HUES48 (cell line): ENCODE results near the gene CASKIN2.
A peak's percentile ranks its signal among the peaks of the same experiment; 100 is the strongest.

Experiments used
- H3K27ac ChIP-seq: one replicate; pipeline ENCODE4 v1.7.0; 2013; ENCODE audit warnings: low read depth, low read length, inconsistent platforms
- H3K27me3 ChIP-seq: 2 replicates; pipeline ENCODE4 v1.6.1; 2013; ENCODE audit warnings: mild to moderate bottlenecking, low read length; ENCODE audit not compliant: control insufficient read depth, insufficient read depth
- H3K36me3 ChIP-seq: 2 replicates; pipeline ENCODE4 v1.6.1; 2013; ENCODE audit warnings: low read length; ENCODE audit not compliant: control insufficient read depth, insufficient read depth
- H3K4me1 ChIP-seq: 2 replicates; pipeline ENCODE4 v1.6.1; 2013; ENCODE audit warnings: mild to moderate bottlenecking, low read length; ENCODE audit not compliant: control insufficient read depth, insufficient read depth
- H3K4me3 ChIP-seq: 2 replicates; pipeline ENCODE4 v1.5.1; 2013; ENCODE audit warnings: mild to moderate bottlenecking, low read depth, low read length
- H3K9ac ChIP-seq: 2 replicates; pipeline ENCODE4 v1.6.1; 2013; ENCODE audit warnings: mild to moderate bottlenecking, low read depth, low read length, moderate library complexity
- H3K9me3 ChIP-seq: 2 replicates; pipeline ENCODE4 v1.6.1; 2013; ENCODE audit warnings: low read length; ENCODE audit not compliant: control insufficient read depth, insufficient read depth

The CASKIN2 gene

DNA sequence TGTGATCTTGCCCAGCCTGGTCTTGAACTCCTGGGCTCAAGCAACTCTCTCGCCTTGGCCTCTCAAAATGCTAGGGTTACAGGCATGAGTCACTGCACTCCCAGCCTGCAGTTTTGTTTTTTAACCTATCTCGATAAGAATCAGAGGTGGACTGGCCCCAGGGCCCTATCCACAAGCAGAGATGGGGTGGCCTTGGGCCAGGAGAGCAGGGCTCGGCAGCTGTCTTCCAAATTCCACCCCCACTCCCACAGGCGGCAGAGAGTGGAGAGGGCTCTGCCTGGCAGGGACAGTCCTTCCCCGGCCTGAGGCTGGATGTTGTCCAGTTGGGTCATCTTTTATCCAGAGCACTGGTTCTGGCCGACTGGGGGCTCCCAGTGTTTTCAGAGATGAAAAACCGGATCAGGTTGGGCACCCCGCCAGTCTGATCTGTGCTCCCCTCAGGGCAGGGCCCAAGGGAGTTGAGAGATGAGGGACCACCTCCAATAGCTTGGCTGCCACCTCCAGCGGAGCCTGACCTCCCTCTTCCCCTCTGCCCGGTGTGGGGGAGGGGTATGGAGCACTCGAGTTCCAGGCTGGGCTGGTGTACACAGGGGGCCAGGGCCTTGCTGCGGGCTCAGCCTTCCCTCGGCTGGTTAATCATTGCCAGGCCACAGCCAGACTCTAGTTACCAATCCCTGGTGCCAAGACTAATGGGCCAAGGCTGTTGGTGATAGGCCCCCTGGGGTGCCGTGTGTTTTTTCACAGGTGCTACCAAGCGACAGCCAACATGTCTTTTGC, 41.9 kb upstream of the CASKIN2 start:
- Histone ChIP-seq H3K36me3 (no peaks in the 10 kb centered on the region), H3K4me1 (peaks cover 7% of the 10 kb centered on the region; the same call in 1 of the 2 replicates), H3K27ac (no peak overlapping the region), H3K9me3 (no peaks in the 10 kb centered on the region), H3K9ac (no peak overlapping the region), H3K27me3 (no peaks in the 10 kb centered on the region), H3K4me3 (no peak overlapping the region)

DNA sequence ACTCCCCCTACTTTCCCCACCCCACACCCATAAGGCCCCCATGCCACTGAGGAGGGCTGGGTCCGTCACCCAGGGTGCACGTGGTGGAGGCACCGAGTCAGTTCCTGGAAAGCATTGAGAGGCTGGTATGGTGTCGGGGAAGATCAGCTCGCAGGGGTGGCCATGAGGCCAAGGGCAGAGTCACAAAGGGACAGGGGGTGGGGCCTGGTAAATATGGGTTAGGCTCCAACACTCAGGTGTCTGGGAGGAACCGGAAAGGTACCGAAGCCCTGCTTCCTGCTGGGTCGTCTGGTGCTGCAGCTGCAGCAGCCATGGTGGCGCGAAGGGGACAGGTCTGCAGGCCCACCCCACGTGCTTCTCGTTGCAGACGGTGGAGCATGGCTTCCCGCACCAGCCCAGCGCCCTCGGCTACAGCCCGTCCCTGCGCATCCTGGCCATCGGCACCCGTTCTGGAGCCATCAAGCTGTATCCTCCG, 40.4 kb upstream of the CASKIN2 start:
- H3K27me3 ChIP-seq = no peaks in the 10 kb centered on the region
- peaks cover 14% of the 10 kb centered on the region; the same call in 1 of the 2 replicates for H3K4me1 ChIP-seq
- H3K36me3 ChIP-seq = no peaks in the 10 kb centered on the region
- H3K27ac ChIP-seq = no peak overlapping the region
- H3K9ac ChIP-seq = no peak overlapping the region
- no peak overlapping the region for H3K4me3 ChIP-seq
- no peaks in the 10 kb centered on the region for H3K9me3 ChIP-seq

DNA sequence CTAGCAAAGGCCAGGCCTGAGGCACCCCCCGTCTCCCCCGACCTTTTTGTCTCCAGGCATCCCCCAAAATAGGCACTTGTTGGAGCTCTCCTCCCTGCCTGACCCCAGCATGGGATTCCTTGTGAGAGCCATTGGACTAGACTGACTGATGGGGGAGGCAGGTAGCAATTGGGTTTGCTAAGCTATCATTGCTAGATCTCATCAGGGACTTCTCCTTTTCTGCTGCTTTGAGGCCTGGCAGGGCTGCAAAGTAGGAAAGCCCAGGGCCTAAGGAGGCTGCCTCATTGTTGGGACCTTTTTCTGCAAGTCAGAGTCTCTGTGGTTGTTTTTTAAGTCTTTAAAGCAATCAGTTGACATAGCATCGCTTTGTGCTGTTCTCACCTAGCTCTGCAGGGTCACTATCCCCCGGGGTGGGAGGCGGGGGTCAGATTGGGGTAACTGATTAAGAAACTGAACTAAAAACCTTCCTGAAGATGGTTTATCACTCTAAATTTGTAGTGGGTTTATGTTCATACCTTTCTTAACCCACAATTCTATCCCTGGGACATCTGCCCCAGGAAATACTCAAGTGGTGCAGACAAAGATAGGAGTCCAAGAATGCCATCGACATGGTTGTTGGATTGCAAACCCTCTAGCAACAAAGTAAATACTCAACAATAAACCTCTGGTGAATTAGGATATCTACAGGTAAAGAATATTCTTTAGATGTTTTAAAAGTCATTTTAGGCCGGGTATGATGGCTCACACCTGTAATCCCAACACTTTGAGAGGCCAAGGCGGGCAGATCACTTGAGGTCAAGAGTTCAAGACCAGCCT, 38.2 kb upstream of the CASKIN2 start:
- H3K9ac ChIP-seq = no peak overlapping the region
- H3K36me3 ChIP-seq = no peaks in the 10 kb centered on the region
- H3K4me3 ChIP-seq = no peak overlapping the region
- H3K27ac ChIP-seq = peak overlapping the region; percentile 70
- H3K4me1 ChIP-seq = peaks cover 23% of the 10 kb centered on the region; the same call in 1 of the 2 replicates
- H3K27me3 ChIP-seq = no peaks in the 10 kb centered on the region
- H3K9me3 ChIP-seq = no peaks in the 10 kb centered on the region

DNA sequence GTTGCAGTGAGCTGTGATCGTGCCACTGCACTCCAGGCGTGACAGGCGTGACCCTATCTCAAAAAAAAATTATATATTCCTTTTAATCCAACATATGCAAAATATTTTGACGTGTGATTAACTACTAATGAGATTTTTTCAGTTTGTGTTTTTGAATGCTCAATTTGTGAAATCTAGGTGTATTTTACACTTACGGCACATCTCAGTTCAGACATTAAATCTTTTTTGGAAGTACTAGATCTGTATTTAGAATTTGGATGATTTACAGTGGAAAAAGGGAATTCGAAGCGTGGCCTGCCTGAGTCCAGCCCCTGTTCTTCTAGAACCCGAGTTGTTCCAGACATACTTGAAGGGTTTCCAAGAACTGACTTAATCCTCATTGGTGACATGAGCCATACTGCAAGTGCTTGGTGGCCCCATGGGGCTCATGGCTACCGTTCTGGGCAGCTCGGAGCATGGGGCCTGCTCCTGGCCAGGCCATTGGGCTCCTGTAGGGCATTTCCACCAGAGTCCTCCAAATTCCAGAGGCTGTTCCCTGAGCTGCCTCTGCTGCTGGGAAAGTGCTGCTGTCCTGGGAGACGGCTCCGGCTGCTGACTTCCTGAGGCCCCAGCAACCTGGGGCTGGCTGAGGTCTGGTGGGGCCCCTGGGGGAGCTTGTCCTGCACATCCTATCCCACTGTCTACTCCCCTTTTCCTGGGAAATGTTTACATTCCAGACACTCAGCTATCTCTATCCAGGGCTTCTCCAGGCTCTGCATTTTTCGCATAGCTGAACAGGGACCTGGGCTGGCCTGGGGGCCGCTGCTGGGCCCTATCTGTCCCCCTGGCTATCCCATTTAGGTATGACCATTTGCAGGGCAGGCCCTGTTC, 37.3 kb upstream of the CASKIN2 start:
- H3K27ac ChIP-seq = peak overlapping the region; percentile 70

DNA sequence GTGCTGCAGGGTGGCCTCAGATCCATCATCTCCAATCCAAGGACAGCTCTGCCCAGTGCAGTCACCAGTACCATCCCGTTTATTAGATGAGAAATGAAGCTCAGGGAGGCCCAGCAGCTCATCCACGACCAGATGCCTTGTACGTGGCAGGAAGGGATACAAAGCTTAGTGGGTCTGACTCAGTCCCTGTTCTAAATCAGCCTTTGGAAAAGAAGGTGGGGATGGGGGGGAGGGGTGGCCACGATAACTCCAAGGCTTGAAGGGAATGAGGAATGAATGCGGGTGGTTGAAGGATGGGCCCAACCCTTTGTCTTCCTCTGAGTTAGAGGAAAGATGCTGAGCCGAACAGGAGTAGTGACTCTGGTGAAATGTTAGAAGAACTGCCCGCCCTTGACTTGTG, 35.9 kb upstream of the CASKIN2 start:
- no peak overlapping the region for H3K27ac ChIP-seq
- no peak overlapping the region for H3K9ac ChIP-seq
- H3K36me3 ChIP-seq = no peaks in the 10 kb centered on the region
- peaks cover 23% of the 10 kb centered on the region; the same call in 1 of the 2 replicates for H3K4me1 ChIP-seq
- H3K4me3 ChIP-seq = no peak overlapping the region
- no peaks in the 10 kb centered on the region for H3K9me3 ChIP-seq
- no peaks in the 10 kb centered on the region for H3K27me3 ChIP-seq

More for the DNA sequence above, 37.3 kb upstream of the CASKIN2 start:
- no peaks in the 10 kb centered on the region for H3K27me3 ChIP-seq
- no peaks in the 10 kb centered on the region for H3K36me3 ChIP-seq
- no peak overlapping the region for H3K4me3 ChIP-seq
- peaks cover 23% of the 10 kb centered on the region; the same call in 1 of the 2 replicates for H3K4me1 ChIP-seq
- H3K9ac ChIP-seq = no peak overlapping the region; the same call in 1 of the 2 replicates
- no peaks in the 10 kb centered on the region for H3K9me3 ChIP-seq

DNA sequence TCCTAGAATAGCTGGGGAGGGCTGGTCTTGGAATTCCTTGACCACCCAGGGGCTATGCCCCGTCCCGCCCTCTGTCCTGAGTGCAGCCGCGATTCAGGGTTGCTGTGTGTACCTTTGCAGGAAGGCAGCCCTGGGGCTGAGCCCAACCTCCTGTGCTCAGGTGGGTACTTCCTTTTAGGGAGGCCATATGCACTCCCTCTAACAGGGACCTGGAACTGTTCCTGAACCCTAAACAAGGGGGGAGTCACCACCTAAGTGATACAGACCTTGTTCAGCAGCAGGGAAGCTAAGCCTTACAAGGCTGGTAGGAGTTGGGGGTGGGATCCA, 34.8 kb upstream of the CASKIN2 start:
- Histone ChIP-seq H3K27ac (peak overlapping the region; percentile 75), H3K9ac (no peak overlapping the region), H3K9me3 (no peaks in the 10 kb centered on the region), H3K36me3 (no peaks in the 10 kb centered on the region; the same call in 1 of the 2 replicates), H3K4me1 (peaks cover 23% of the 10 kb centered on the region; the same call in 1 of the 2 replicates), H3K27me3 (no peaks in the 10 kb centered on the region), H3K4me3 (peak overlapping the region; percentile 53; the same call in 1 of the 2 replicates)

DNA sequence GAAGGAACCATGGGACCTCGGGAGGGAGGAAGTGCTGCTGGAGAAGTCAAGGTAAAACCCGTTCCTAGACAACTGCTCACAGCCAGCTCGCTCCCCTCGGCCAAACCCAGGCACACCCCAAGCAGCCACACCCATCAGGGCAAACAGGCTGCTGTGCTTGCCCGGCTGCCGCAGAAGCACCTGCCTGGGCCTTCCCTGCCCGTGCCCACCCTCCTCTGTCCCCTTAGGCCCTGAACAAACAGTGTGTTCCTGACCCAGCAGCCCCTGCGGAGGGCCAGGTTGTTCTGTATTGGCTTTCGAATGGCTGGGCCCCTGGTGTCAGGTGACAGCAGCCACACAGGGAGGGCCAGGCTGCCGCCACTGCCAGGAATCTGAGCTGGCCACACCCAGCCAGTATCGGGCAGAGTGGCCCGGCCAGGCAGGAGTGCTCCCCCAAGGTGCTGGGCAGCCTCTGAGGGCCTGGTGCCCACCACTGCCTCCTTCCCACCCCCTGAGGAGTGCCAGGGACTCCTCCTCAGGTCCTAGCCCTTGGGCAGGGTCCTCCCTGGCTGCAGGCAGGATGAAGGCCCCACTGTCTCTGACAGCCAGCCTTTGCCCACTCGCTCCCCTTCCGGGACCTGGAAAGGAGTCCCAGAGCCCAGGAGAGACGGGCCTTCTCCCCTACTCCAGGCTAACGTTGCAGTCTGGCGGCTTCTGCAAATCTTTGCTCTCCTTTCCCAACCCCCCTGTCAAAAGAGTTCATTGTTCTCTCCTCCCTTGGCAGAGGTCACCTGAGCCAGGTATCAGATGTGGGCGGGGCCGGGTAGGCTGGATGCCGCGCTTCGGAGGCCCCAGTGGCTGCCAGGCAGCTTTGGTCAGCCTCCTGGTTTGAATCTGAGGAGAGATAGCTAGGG, 34.2 kb upstream of the CASKIN2 start:
- peak overlapping the region; percentile 53 for H3K4me3 ChIP-seq
- H3K9me3 ChIP-seq = no peaks in the 10 kb centered on the region
- peaks cover 23% of the 10 kb centered on the region; the same call in 1 of the 2 replicates for H3K4me1 ChIP-seq
- peak overlapping the region; percentile 75 for H3K27ac ChIP-seq
- H3K36me3 ChIP-seq = no peaks in the 10 kb centered on the region; the same call in 1 of the 2 replicates
- H3K9ac ChIP-seq = no peak overlapping the region
- H3K27me3 ChIP-seq = no peaks in the 10 kb centered on the region

DNA sequence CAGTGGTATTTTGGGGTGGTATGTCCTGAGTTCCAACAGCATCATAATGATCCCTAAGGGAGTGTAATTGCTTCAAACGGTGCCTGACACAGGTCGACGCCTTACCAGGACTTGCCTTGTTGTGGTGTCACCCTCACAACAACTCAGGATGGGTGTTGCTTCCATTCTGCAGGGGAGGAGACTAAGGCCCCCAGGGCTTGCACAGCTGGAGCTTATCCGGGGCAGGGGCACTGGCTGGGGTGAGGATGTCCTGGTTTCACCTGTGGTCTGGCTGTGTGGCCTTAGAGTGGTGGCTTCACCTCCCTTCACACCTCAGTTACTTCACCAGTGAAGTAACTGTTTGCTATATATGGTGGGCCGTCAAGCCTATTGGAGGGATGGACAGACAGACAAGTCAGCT, 33.5 kb upstream of the CASKIN2 start:
- Histone ChIP-seq H3K9me3 (no peaks in the 10 kb centered on the region), H3K4me3 (no peak overlapping the region), H3K4me1 (peaks cover 23% of the 10 kb centered on the region; the same call in 1 of the 2 replicates), H3K27me3 (no peaks in the 10 kb centered on the region), H3K36me3 (no peaks in the 10 kb centered on the region; the same call in 1 of the 2 replicates), H3K27ac (peak overlapping the region; percentile 29), H3K9ac (no peak overlapping the region)

DNA sequence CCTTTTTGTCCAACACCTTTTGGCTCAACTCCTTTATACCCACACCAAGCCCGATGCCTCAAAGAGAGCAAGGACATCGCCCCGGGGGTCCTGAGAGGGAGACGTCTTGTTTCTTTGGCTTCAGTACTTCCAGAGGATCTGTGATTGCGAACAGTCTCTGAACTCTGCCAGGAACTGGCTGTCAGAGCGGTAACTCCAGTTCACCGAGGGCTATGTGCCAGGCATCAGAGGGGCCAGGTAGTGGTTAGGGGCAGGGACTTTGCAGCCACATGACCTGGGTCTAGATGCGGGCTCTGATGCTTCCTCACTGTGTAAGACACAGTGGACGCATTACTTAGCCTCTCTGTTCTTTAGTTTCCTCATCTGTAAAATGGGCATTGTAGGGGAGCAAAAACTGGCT, 31.8 kb upstream of the CASKIN2 start:
- no peak overlapping the region for H3K9ac ChIP-seq
- no peak overlapping the region for H3K4me3 ChIP-seq

More for the DNA sequence above, 31.8 kb upstream of the CASKIN2 start:
- Histone ChIP-seq H3K4me1 (peaks cover 16% of the 10 kb centered on the region; the same call in 1 of the 2 replicates), H3K27ac (no peak overlapping the region), H3K36me3 (no peaks in the 10 kb centered on the region; the same call in 1 of the 2 replicates), H3K9me3 (no peaks in the 10 kb centered on the region), H3K27me3 (no peaks in the 10 kb centered on the region)
